Heart left ventricle (tissue), 16 donors: ENCODE measurements around the gene STAT3. TPM values are rescaled to one million over a fixed set of nuclear protein-coding genes. Genes with fewer than 3 reads are reported as not detected.

Source experiments
- ATAC-seq, 4 donors: fragments of 200-7000 bp; cut with Tn5 transposase; one replicate each; pipeline ENCODE4 v1.9.1; 2020 to 2022; ENCODE audit warnings: moderate library complexity in 4 of 4, mild to moderate bottlenecking in 3 of 4, moderate number of reproducible peaks in 1 of 4
- DNase-seq, 5 donors: peaks; one replicate each; pipeline ENCODE4 v3.0.0-alpha.2; 2020
- H3K27ac ChIP-seq, 12 donors: fragments of 200-600 bp; sonication (generic) in 4 of 12; one replicate each; pipeline versions ENCODE4 v1.5.0 to v1.8.0; 2016 to 2022; ENCODE audit warnings: mild to moderate bottlenecking in 2 of 12
- H3K27me3 ChIP-seq, 9 donors: fragments of 200-600 bp; sonication (generic) in 2 of 9; one replicate each; pipeline versions ENCODE4 v1.5.1 to v1.8.0; 2016 to 2022; ENCODE audit warnings: mild to moderate bottlenecking in 3 of 9
- H3K36me3 ChIP-seq, 9 donors: fragments of 200-600 bp; sonication (generic) in 2 of 9; one replicate each; pipeline versions ENCODE4 v1.5.0 to v1.8.0; 2018 to 2022; ENCODE audit warnings: mild to moderate bottlenecking in 2 of 9
- H3K4me1 ChIP-seq, 12 donors: fragments of 200-600 bp; sonication (generic) in 4 of 12; one replicate each; pipeline versions ENCODE4 v1.5.0 to v1.8.0; 2016 to 2022; ENCODE audit warnings: mild to moderate bottlenecking in 3 of 12
- H3K4me3 ChIP-seq, 12 donors: fragments of 200-600 bp; sonication (generic) in 4 of 12; one replicate each; pipeline versions ENCODE4 v1.5.0 to v1.8.0; 2017 to 2022; ENCODE audit warnings: mild to moderate bottlenecking in 9 of 12, moderate library complexity in 4 of 12
- H3K9me3 ChIP-seq, 12 donors: fragments of 200-600 bp; sonication (generic) in 4 of 12; one replicate each; pipeline versions ENCODE4 v1.5.0 to v1.8.0; 2016 to 2022; ENCODE audit warnings: mild to moderate bottlenecking in 1 of 12
- CTCF ChIP-seq, 12 donors: fragments of 200-600 bp; sonication (generic) in 4 of 12; IDR thresholded peaks; one replicate each; pipeline versions ENCODE4 v1.5.0 to v1.8.0; 2018 to 2022; ENCODE audit warnings: antibody characterized with exemption in 12 of 12, mild to moderate bottlenecking in 5 of 12
- POLR2A ChIP-seq, 2 donors: fragments of 450-650 bp; IDR thresholded peaks; one replicate each; pipeline ENCODE4 v1.6.1; 2017; ENCODE audit warnings: antibody characterized with exemption in 2 of 2, mild to moderate bottlenecking in 2 of 2, moderate library complexity in 2 of 2
- WGBS, 4 donors: extraction: QIAGEN DNeasy Blood & Tissue Kit in 2 of 4; methylation state at CpG; one replicate each; pipeline versions ENCODE4 v1.1.5 to v1.1.7; 2013 to 2018; 5-methylcytosine and 5-hydroxymethylcytosine counted together
- intact Hi-C, 10 donors: fragments of 100-400 bp; cut with DNase I; formaldehyde crosslinking; loops; one replicate each; pipeline versions ENCODE4 v1.11.1 to v1.14.2; 2022
- polyA plus RNA-seq, 2 donors: library from polyadenylated mRNA; stranded (reverse); fragments of 200-250 nt; gene quantifications; one replicate each; pipeline ENCODE4 v1.2.3, GENCODE V29; 2013
- total RNA-seq, 9 donors: library from RNA; depleted of rRNA in 2 of 9; stranded (reverse); fragments of >200 nt in 2 of 9; fragmentation: NEBNext Ultra II Directional in 3 of 9; extraction: Animal tissue kit (Norgen Biotek cat#: 25700) in 3 of 9; gene quantifications; one replicate each; pipeline versions ENCODE4 v1.1.0 to v1.2.4, GENCODE V29; 2016 to 2023
- donor health status: ischemic (EF 13 %, LVEDD 7.1; RV severe dilation, severe dysfunction).
- donor health status: healthy with polysubstance abuse.
- donor health status: DM: no; HTN: yes; CAD: no.
- donor health status: DM: no; HTN: no; CAD: no.
- donor health status: ischemic (EF 25% LVEDD 6.9; RV normal size, moderate dysfunction).
- donor health status: ischemic (EF 25% LVEDD 5.7; RV mildly dilated, moderate dysfunction).
- donor health status: healthy.
- donor health status: DM: yes; HTN: yes; CAD: no.
- donor health status: ischemic (EF 35%, LVEDD 5.7; RV mildly dilated, moderate dysfunction).
- donor health status: nonischemic (EF 11% LVEDD 7.7; RV severe dilation, severe dysfunction).
- donor health status: DM: yes; HTN: yes; CAD: no.
- donor health status: PGD.
- donor health status: ischemic (EF 29% LVEDD 5.4; RV normal size, mild dysfunction).
- donor health status: nonischemic (EF 23%, LVEDD 6.1; RV moderate dilation, normal function).

The STAT3 gene
- total and polyA plus RNA-seq, 11 donors = 36.0 to 614 (median 148) TPM

DNA sequence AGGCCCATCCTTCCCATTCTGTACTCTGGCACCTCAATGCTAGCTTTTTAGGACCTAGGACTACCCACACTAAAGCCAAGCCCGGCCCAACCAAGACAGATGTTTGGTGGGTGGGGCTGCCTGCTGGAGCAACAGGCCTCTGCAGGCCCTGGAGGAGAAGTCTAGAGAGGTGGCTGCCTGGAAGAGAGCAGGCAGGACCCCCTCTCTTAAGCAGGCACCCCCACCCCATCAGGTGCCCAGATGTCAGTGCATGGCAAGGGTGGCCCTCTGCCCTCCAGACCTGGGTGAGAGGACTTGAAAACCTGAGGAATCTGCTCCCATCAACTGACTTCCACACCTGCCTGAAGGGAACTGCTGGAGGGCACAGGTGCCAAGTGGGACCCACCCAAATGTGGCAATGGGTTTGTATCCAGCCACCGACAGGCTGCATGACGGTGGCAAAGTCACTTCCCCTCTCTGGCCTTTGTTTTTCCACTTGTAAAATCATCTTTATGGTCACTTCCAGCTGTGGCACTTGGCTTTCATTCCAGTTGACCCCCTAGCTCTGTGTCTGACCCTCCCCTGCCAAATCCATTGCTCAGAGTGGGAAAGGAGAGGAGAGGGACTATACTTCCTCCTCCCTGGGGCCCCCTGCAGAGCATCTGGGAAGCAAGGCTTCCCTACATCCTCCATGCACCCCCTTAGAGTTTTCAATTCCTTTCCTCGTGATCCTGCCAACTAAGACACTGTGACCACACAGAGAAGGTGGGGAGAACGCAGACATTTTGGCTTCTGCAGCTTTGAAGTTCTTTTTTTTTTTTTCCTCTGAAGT, 101.6 kb downstream of the STAT3 start:
- Histone ChIP-seq H3K36me3 (peaks cover 0 to 8% (median 0%) of the 10 kb centered on the region in 9 donors), H3K27me3 (no peaks in the 10 kb centered on the region), H3K27ac (peak overlapping the region; percentile 10 to 97 (median 91)), H3K4me3 (peak overlapping the region in 9 of 12 donors; percentile 62 to 93 (median 77)), H3K9me3 (no peaks in the 10 kb centered on the region), H3K4me1 (peaks cover 0 to 53% (median 27%) of the 10 kb centered on the region in 12 donors)
- WGBS, 4 donors = 50 to 63% (median 56%) methylated on average over 4 to 5 of the region's 5 CpGs
- TF ChIP-seq POLR2A (IDR thresholded peaks at IDR 0.05) (no peak), CTCF (IDR thresholded peaks at IDR 0.05) (no peak)
- peak in 2 of 5 donors; percentile 49 to 65 for DNase-seq
- intact Hi-C loops = loop anchor here in 1 of 10 donors (10.0 kb wide), 1 partner anchor 92 kb away; the partner anchor contains the start of gene GHDC
- peak; percentile 5 to 30 (median 17) for ATAC-seq

DNA sequence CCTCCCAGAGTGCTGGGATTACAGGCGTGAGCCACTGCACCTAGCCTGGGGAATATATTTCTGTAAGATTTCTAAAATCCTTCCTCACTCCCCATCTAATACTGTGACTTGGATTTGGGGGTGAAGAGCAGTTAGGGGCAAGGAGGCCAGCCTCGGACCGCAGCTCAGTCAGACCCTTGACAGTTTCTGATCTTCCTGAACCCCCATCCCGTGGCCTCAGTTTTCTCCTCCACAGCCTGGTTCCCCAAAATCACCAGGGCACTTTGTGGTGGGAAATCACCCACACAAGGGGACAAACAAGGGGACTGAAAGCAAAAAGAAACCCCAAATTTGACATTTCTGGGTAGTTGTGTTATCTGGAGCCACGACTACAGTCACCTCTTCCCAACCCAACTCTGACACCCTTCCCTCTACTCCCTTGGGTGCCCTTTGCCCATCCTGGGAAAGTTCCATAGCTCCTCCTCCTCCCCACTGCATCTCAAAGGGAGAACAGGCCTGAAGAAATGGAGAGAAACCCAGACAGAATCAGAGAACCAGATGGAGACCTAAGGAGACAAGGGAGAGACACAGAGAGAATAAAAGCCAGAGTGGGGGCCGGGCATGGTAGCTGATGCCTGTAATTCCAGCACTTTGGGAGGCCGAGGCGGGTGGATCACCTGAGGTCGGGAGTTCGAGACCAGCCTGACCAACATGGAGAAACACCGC, 102.7 kb downstream of the STAT3 start:
- WGBS, 4 donors = 92 to 96% (median 95%) methylated on average over 11 of the region's 11 CpGs
- DNase-seq = no peak
- H3K27ac ChIP-seq = no peak overlapping the region

GRCh38 chr17:42284566-42284965, 103.7 kb downstream of the STAT3 start:
- no peak for ATAC-seq
- H3K9me3 ChIP-seq = no peaks in the 10 kb centered on the region
- intact Hi-C loops = loop anchor here in 1 of 10 donors (10.0 kb wide), 1 partner anchor 90 kb away; the partner anchor contains the start of gene GHDC
- WGBS, 4 donors = 95 to 97% (median 95%) methylated on average over 7 of the region's 7 CpGs
- peaks cover 0 to 33% (median 26%) of the 10 kb centered on the region in 12 donors for H3K4me1 ChIP-seq
- no peak overlapping the region for H3K27ac ChIP-seq
- no peak overlapping the region for H3K4me3 ChIP-seq
- H3K36me3 ChIP-seq = no peaks in the 10 kb centered on the region
- H3K27me3 ChIP-seq = no peaks in the 10 kb centered on the region
- DNase-seq = peak in 1 of 5 donors; percentile 8
- TF ChIP-seq POLR2A (IDR thresholded peaks at IDR 0.05) = no peak
- no peak for TF ChIP-seq CTCF (IDR thresholded peaks at IDR 0.05)

More for the DNA sequence above, 102.7 kb downstream of the STAT3 start:
- Histone ChIP-seq H3K9me3 (no peaks in the 10 kb centered on the region), H3K4me3 (no peak overlapping the region), H3K4me1 (peaks cover 0 to 42% (median 26%) of the 10 kb centered on the region in 12 donors), H3K27me3 (no peaks in the 10 kb centered on the region), H3K36me3 (no peaks in the 10 kb centered on the region)
- intact Hi-C loops = loop anchor here in 1 of 10 donors (10.0 kb wide), 1 partner anchor 91 kb away; the partner anchor contains the start of gene GHDC
- TF ChIP-seq POLR2A (IDR thresholded peaks at IDR 0.05) = no peak
- no peak for TF ChIP-seq CTCF (IDR thresholded peaks at IDR 0.05)
- ATAC-seq = no peak

DNA sequence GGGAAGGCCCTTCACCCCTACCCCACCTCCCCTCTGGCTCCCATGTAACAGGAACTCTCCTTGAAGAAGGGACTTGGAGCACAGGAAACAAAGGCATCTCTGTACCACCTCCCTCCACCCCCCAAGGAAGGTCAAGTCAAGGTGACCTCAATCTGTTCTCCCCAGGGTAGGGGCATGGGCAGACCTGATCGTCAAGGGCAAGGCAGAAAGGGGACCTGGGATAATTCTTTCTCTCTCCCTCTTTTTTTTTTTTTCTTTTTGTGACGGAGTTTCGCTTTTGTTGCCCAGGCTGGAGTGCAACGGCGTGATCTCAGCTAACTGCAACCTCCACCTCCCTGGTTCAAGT, 104.2 kb downstream of the STAT3 start:
- DNase-seq (no peak), ATAC-seq (no peak)
- intact Hi-C loops = loop anchor here in 1 of 10 donors (10.0 kb wide), 1 partner anchor 89 kb away; the partner anchor contains the start of gene GHDC
- Histone ChIP-seq H3K27me3 (no peaks in the 10 kb centered on the region), H3K4me3 (no peak overlapping the region), H3K9me3 (no peaks in the 10 kb centered on the region), H3K27ac (no peak overlapping the region), H3K36me3 (no peaks in the 10 kb centered on the region), H3K4me1 (peaks cover 0 to 27% (median 20%) of the 10 kb centered on the region in 12 donors)
- no peak for TF ChIP-seq POLR2A (IDR thresholded peaks at IDR 0.05)
- no peak for TF ChIP-seq CTCF (IDR thresholded peaks at IDR 0.05)
- 91 to 96% (median 94%) methylated on average over 5 of the region's 5 CpGs for WGBS, 4 donors
